Kidney epithelial cell (primary cell): ENCODE results near the gene TREX2. TPM values are rescaled to one million over a fixed set of nuclear protein-coding genes. Genes with fewer than 3 reads are reported as not detected.

Source experiments
- DNase-seq: peaks from one replicate; pipeline ENCODE4 v3.0.0-alpha.2; 2010; ENCODE audit warnings: low read depth
- H3K27me3 ChIP-seq: 2 replicates; pipeline ENCODE4 v1.6.0; 2011; ENCODE audit warnings: low read length; ENCODE audit not compliant: control insufficient read depth, insufficient read depth
- H3K36me3 ChIP-seq: 2 replicates; pipeline ENCODE4 v1.5.1; 2011; ENCODE audit warnings: low read length; ENCODE audit not compliant: control insufficient read depth, insufficient read depth
- H3K4me3 ChIP-seq: 2 replicates; pipeline ENCODE4 v1.5.1; 2011; ENCODE audit warnings: low read depth, mild to moderate bottlenecking, control low read depth, low read length
- total RNA-seq: library from RNA; depleted of rRNA; stranded (reverse); fragments of >200 nt; gene quantifications from 2 replicates; pipeline ENCODE4 v1.2.3, GENCODE V29; 2015
- TF ChIP-seq, protein P1 (sequence below): IDR thresholded peaks from 2 replicates; pipeline ENCODE4 v1.5.1; 2011; ENCODE audit warnings: mild to moderate bottlenecking, moderate library complexity, low read length, control low read depth, inconsistent platforms; ENCODE audit not compliant: insufficient read depth, poor library complexity, severe bottlenecking

The TREX2 gene, protein sequence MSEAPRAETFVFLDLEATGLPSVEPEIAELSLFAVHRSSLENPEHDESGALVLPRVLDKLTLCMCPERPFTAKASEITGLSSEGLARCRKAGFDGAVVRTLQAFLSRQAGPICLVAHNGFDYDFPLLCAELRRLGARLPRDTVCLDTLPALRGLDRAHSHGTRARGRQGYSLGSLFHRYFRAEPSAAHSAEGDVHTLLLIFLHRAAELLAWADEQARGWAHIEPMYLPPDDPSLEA
- total RNA-seq = 1.1 TPM in 1 of 2 replicates, not detected in the other

DNA sequence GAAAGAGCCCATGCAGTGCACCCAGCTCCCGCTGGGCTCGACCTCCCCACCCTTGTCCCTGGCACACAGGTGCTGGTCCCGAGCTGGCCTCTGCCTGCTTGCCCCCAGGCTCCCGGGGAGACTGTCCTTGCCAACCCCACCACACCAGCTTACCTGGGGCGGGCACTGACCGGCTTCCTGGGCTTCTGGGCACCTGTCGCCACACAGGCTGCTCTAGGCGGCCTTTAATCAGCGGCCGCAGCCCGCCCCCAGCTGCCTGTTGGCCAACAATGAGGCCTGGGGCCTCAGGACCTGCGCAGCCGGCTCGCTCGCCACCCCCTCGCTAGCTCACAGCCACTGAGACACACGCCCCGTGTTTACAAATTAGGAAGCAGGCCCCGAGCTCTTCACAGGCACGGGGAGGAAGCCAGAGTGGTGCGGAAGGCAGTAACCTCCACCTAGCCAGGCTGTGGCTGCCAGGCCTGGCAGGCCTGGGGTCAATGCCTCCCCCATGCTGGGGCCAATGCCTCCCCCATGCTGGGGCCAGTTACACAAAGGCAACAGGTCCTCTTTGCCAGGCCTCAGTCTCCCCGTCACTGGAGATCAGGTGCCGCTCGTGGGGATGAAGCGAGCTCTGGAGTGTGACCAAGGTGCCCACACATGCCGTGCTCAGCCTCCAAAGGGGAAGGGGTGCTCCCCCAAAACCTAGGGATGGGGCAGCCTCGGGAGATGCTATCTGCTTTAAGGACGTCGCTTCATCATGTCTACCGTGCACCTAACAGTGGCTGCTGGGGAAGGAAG is at the start of gene TREX2:
Gene TREX2 (minus strand): TSS at position 201 of the 780 bp plus-strand sequence. CDS start 626 bp downstream, outside the sequence.
- TF ChIP-seq, protein P1, sequence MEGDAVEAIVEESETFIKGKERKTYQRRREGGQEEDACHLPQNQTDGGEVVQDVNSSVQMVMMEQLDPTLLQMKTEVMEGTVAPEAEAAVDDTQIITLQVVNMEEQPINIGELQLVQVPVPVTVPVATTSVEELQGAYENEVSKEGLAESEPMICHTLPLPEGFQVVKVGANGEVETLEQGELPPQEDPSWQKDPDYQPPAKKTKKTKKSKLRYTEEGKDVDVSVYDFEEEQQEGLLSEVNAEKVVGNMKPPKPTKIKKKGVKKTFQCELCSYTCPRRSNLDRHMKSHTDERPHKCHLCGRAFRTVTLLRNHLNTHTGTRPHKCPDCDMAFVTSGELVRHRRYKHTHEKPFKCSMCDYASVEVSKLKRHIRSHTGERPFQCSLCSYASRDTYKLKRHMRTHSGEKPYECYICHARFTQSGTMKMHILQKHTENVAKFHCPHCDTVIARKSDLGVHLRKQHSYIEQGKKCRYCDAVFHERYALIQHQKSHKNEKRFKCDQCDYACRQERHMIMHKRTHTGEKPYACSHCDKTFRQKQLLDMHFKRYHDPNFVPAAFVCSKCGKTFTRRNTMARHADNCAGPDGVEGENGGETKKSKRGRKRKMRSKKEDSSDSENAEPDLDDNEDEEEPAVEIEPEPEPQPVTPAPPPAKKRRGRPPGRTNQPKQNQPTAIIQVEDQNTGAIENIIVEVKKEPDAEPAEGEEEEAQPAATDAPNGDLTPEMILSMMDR = no peak

DNA sequence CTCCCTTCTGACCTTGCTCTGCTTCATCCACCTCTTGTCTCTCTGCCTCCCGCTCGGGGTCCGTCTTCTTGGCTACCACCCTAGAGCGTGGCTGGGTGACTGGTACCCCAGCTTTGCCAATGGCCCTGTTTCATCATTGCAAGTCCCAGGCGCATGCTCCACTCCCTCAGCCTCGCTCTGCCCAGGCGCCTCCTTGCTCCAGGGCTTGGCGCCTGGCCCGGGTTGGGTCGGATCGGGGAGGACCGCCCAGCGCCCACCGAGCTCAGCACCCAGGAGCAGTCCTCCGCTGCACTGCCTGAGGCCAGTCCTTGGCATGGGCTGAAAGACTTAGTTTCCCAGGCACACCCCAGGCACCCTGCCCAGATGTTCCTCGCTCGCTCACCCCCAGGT is 49.5 kb upstream of the TREX2 start:
- peak overlapping the region; percentile 24 for H3K4me3 ChIP-seq
- TF ChIP-seq, protein P1 = no peak
- DNase-seq = no peak

More for the DNA sequence above, at the start of gene TREX2:
- DNase-seq = no peak
- Histone ChIP-seq H3K4me3 (no peak within 1 kb of the TSS), H3K36me3 (no peaks in the 10 kb centered on the region), H3K27me3 (no peaks in the 10 kb centered on the region)

DNA sequence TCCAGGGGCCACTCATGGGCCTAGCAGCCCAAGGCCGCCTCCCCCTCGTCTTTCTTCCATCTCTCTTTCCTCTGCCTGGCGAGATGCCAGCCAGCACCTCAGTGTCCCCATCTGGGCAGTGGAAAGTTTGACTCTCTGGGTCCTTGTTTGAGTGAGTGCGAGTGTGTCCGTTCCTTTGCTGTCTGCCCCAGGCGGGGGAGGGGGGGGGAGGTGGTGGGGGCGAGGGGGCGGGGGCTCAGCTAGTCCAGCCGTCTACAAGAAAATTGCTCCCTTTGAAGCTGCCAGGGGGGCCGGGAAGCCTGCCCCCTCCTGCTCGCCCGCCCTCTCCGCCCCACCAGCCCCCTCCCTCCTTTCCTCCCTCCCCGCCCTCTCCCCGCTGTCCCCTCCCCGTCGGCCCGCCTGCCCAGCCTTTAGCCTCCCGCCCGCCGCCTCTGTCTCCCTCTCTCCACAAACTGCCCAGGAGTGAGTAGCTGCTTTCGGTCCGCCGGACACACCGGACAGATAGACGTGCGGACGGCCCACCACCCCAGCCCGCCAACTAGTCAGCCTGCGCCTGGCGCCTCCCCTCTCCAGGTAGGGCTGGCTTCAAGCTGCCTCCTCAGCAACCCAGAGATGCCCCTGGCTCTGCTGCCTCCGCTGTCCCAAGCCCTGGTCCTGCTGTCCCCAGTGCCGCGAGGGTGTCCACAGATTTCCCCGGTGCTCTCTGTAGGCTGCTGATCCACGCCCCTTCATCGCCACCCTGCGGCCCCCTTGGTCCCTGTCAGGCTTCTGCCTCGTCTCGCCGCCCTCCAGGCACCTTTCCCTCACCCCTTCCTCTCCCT is 48.9 kb upstream of the TREX2 start, which contains the start of gene BGN:
Gene BGN (plus strand): TSS at position 440 of the 821 bp plus-strand sequence. CDS start 9,652 bp downstream, outside the sequence.
- no peak for DNase-seq
- H3K27me3 ChIP-seq = peaks cover 13% of the 10 kb centered on the region
- TF ChIP-seq, protein P1 = peak; percentile 22
- peak within 1 kb of the TSS; percentile 24 for H3K4me3 ChIP-seq
- no peaks in the 10 kb centered on the region for H3K36me3 ChIP-seq

More for the DNA sequence above, 49.5 kb upstream of the TREX2 start:
- H3K36me3 ChIP-seq = no peaks in the 10 kb centered on the region
- H3K27me3 ChIP-seq = peaks cover 16% of the 10 kb centered on the region

DNA sequence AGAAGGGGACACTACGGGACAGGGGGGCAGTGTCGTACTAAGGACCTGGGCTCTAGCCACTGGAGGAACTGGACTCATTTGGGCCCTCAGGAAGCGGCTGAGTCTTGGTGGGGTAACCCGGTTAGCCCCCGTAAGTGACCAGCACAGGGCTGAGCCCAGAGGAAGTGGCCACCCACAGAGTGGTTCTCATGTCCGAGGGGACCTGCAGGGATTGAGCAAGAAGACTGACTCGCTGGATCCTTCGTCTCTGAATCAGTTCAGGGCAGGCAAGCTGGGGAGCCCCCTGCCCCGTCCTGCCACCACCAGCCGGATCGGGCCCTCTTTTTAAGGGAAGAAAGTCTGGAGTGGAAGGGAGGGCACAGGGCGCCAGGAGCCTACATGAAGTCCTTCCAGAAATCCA is 48.2 kb upstream of the TREX2 start:
- DNase-seq = no peak
- no peak overlapping the region for H3K4me3 ChIP-seq
- H3K27me3 ChIP-seq = peaks cover 11% of the 10 kb centered on the region
- no peaks in the 10 kb centered on the region for H3K36me3 ChIP-seq
- TF ChIP-seq, protein P1 = no peak

DNA sequence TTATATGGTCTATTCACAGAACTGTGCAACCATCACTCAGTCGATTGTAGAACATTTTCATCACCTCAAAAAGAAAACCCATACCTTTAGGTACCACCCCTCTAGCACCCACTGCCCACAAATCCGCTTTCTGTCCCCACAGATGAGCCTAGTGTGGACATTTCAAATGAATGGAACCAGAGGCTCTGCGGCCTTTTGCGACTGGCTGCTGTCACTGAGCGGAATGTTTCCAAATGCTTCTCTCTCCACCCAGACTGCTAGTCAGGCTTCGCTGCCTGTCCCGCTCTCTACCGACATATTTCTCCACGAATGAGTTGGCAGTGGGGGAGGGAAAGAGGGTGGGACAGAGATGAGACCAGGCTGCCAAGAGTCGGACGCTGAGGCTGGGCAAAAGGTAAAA is 47.2 kb upstream of the TREX2 start:
- DNase-seq = no peak
- Histone ChIP-seq H3K27me3 (peaks cover 11% of the 10 kb centered on the region), H3K36me3 (no peaks in the 10 kb centered on the region), H3K4me3 (no peak overlapping the region)
- TF ChIP-seq, protein P1 = no peak
